ENCODE measurements around the gene NKRF.

The NKRF gene

GRCh38 chrX:119647552-119648420 lies 41.6 kb upstream of the NKRF start:
- Histone ChIP-seq H3K36me3 (ENCODE audit: low read depth) (no peaks in the 10 kb centered on the region), H3K4me1 (ENCODE audit: insufficient read depth, poor library complexity, severe bottlenecking) (no peaks in the 10 kb centered on the region), H3K9me3 (ENCODE audit: severe bottlenecking) (no peaks in the 10 kb centered on the region), H3K27ac (ENCODE audit: poor library complexity, severe bottlenecking) (no peak overlapping the region), H3K27me3 (ENCODE audit: insufficient read depth, poor library complexity, severe bottlenecking) (no peaks in the 10 kb centered on the region), H3K4me3 (ENCODE audit: severe bottlenecking) (no peak overlapping the region)
- DNase-seq (ENCODE audit: low spot score) (no peak), ATAC-seq (ENCODE audit: low read depth) (no peak)
- TF ChIP-seq, protein P1, sequence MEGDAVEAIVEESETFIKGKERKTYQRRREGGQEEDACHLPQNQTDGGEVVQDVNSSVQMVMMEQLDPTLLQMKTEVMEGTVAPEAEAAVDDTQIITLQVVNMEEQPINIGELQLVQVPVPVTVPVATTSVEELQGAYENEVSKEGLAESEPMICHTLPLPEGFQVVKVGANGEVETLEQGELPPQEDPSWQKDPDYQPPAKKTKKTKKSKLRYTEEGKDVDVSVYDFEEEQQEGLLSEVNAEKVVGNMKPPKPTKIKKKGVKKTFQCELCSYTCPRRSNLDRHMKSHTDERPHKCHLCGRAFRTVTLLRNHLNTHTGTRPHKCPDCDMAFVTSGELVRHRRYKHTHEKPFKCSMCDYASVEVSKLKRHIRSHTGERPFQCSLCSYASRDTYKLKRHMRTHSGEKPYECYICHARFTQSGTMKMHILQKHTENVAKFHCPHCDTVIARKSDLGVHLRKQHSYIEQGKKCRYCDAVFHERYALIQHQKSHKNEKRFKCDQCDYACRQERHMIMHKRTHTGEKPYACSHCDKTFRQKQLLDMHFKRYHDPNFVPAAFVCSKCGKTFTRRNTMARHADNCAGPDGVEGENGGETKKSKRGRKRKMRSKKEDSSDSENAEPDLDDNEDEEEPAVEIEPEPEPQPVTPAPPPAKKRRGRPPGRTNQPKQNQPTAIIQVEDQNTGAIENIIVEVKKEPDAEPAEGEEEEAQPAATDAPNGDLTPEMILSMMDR (IDR thresholded peaks at IDR 0.05; ENCODE audit: poor library complexity, severe bottlenecking): no peak

DNA sequence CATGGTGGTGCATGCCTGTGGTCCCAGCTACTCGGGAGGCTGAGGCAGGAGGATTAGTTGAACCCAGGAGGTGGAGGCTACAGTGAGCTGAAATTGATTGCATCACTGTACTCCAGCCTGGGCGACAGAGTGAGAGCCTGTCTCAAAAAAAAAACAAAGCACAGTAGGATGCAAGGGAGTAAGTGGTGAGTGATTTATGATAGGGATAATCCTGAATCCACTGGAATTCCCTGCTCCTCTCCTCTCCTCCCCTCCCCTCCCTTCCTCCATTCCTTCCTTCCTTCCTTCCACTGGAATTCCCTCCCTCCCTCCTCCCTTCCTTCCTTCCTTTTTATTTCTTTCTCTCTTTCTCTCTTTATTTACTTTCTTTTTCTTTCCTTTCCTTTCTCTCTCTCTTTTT lies 40.9 kb upstream of the NKRF start:
- no peak for ATAC-seq (ENCODE audit: low read depth)
- DNase-seq (ENCODE audit: low spot score): no peak
- Histone ChIP-seq H3K4me3 (ENCODE audit: severe bottlenecking) (no peak overlapping the region), H3K36me3 (ENCODE audit: low read depth) (no peaks in the 10 kb centered on the region), H3K9me3 (ENCODE audit: severe bottlenecking) (no peaks in the 10 kb centered on the region), H3K27ac (ENCODE audit: poor library complexity, severe bottlenecking) (no peak overlapping the region), H3K27me3 (ENCODE audit: insufficient read depth, poor library complexity, severe bottlenecking) (no peaks in the 10 kb centered on the region), H3K4me1 (ENCODE audit: insufficient read depth, poor library complexity, severe bottlenecking) (no peaks in the 10 kb centered on the region)
- TF ChIP-seq, protein P1 (IDR thresholded peaks at IDR 0.05; ENCODE audit: poor library complexity, severe bottlenecking): no peak

DNA sequence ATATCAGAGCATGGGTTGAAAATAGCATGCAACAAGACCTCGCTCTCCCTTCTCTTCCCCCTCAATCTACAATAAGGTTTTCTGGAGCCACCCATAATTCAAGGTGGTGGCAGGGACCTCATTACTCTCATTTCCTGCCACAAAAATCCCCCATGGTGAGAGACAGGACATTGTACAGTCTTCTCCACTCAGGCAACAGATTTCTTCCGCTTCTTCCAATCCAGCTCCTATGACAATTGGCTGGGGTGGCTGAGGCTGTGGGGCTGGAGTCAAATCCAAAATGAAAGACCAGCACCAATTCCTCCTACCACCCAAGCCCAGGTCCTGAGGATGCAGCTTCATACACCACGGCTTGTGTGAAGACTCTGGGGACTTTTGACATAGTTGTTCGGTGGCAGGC lies 40.3 kb upstream of the NKRF start:
- H3K9me3 ChIP-seq (ENCODE audit: severe bottlenecking): no peaks in the 10 kb centered on the region
- H3K36me3 ChIP-seq (ENCODE audit: low read depth): no peaks in the 10 kb centered on the region
- no peak overlapping the region for H3K4me3 ChIP-seq (ENCODE audit: severe bottlenecking)
- no peak for DNase-seq (ENCODE audit: low spot score)
- H3K4me1 ChIP-seq (ENCODE audit: insufficient read depth, poor library complexity, severe bottlenecking): no peaks in the 10 kb centered on the region
- TF ChIP-seq, protein P1 (IDR thresholded peaks at IDR 0.05; ENCODE audit: poor library complexity, severe bottlenecking): no peak
- H3K27me3 ChIP-seq (ENCODE audit: insufficient read depth, poor library complexity, severe bottlenecking): no peaks in the 10 kb centered on the region
- no peak overlapping the region for H3K27ac ChIP-seq (ENCODE audit: poor library complexity, severe bottlenecking)
- ATAC-seq (ENCODE audit: low read depth): no peak

- Histone ChIP-seq H3K36me3 (ENCODE audit: low read depth) (no peaks in the 10 kb centered on the region), H3K9me3 (ENCODE audit: severe bottlenecking) (no peaks in the 10 kb centered on the region), H3K4me1 (ENCODE audit: insufficient read depth, poor library complexity, severe bottlenecking) (no peaks in the 10 kb centered on the region), H3K4me3 (ENCODE audit: severe bottlenecking) (no peak overlapping the region), H3K27ac (ENCODE audit: poor library complexity, severe bottlenecking) (no peak overlapping the region), H3K27me3 (ENCODE audit: insufficient read depth, poor library complexity, severe bottlenecking) (no peaks in the 10 kb centered on the region)
- DNase-seq (ENCODE audit: low spot score): no peak
- TF ChIP-seq, protein P1 (IDR thresholded peaks at IDR 0.05; ENCODE audit: poor library complexity, severe bottlenecking): no peak
- ATAC-seq (ENCODE audit: low read depth): no peak
These were observed 37.5 kb upstream of the NKRF start for GRCh38 chrX:119643696-119644095.

GRCh38 chrX:119640731-119641170 lies 34.5 kb upstream of the NKRF start:
- no peaks in the 10 kb centered on the region for H3K27me3 ChIP-seq (ENCODE audit: insufficient read depth, poor library complexity, severe bottlenecking)
- no peak for DNase-seq (ENCODE audit: low spot score)
- no peak overlapping the region for H3K27ac ChIP-seq (ENCODE audit: poor library complexity, severe bottlenecking)
- no peak for ATAC-seq (ENCODE audit: low read depth)
- H3K9me3 ChIP-seq (ENCODE audit: severe bottlenecking): no peaks in the 10 kb centered on the region
- H3K36me3 ChIP-seq (ENCODE audit: low read depth): no peaks in the 10 kb centered on the region
- TF ChIP-seq, protein P1 (IDR thresholded peaks at IDR 0.05; ENCODE audit: poor library complexity, severe bottlenecking): no peak
- no peak overlapping the region for H3K4me3 ChIP-seq (ENCODE audit: severe bottlenecking)
- H3K4me1 ChIP-seq (ENCODE audit: insufficient read depth, poor library complexity, severe bottlenecking): no peaks in the 10 kb centered on the region
